Heart right ventricle (tissue), 16 donors: Measurements from ENCODE around the gene PPOX. TPM values are rescaled to one million over a fixed set of nuclear protein-coding genes. Genes with fewer than 3 reads are reported as not detected.

Source experiments
- ATAC-seq, 8 donors: fragments of 200-7000 bp; cut with Tn5 transposase; one replicate each; pipeline ENCODE4 v1.9.1; 2020; ENCODE audit warnings: mild to moderate bottlenecking in 8 of 8, moderate library complexity in 8 of 8, moderate number of reproducible peaks in 1 of 8
- DNase-seq, 2 donors: peaks; one replicate each; pipeline ENCODE4 v3.0.0-alpha.2; 2020
- H3K27ac ChIP-seq, 10 donors: fragments of 200-600 bp; sonication (generic) in 2 of 10; one replicate each; pipeline versions ENCODE4 v1.5.0 to v1.8.0; 2020 to 2022; ENCODE audit warnings: mild to moderate bottlenecking in 3 of 10
- H3K27me3 ChIP-seq, 7 donors: fragments of 200-600 bp; one replicate each; pipeline ENCODE4 v1.8.0; 2021 to 2022; ENCODE audit warnings: mild to moderate bottlenecking in 2 of 7
- H3K36me3 ChIP-seq, 9 donors: fragments of 200-600 bp; sonication (generic) in 1 of 9; one replicate each; pipeline versions ENCODE4 v1.5.0 to v1.8.0; 2020 to 2022; ENCODE audit warnings: mild to moderate bottlenecking in 2 of 9
- H3K4me1 ChIP-seq, 9 donors: fragments of 200-600 bp; sonication (generic) in 1 of 9; one replicate each; pipeline versions ENCODE4 v1.5.0 to v1.8.0; 2020 to 2022; ENCODE audit warnings: mild to moderate bottlenecking in 4 of 9
- H3K4me3 ChIP-seq, 10 donors: fragments of 200-600 bp; sonication (generic) in 2 of 10; one replicate each; pipeline versions ENCODE4 v1.5.0 to v1.8.0; 2020 to 2022; ENCODE audit warnings: mild to moderate bottlenecking in 7 of 10, moderate library complexity in 2 of 10
- H3K9me3 ChIP-seq, 11 donors: fragments of 200-600 bp in 10 of 11; sonication (generic) in 2 of 11; one replicate each; pipeline versions ENCODE4 v1.5.0 to v1.8.0; 2013 to 2022; ENCODE audit warnings: mild to moderate bottlenecking in 2 of 11, control low read depth in 1 of 11, moderate library complexity in 1 of 11
- CTCF ChIP-seq, 9 donors: fragments of 200-600 bp; sonication (generic) in 2 of 9; IDR thresholded peaks; one replicate each; pipeline versions ENCODE4 v1.5.0 to v1.8.0; 2021 to 2022; ENCODE audit warnings: antibody characterized with exemption in 9 of 9, mild to moderate bottlenecking in 5 of 9, moderate library complexity in 1 of 9
- WGBS, 2 donors: extraction: QIAGEN DNeasy Blood & Tissue Kit; methylation state at CpG; one replicate each; pipeline ENCODE4 v1.1.7; 2013; ENCODE audit warnings: inconsistent platforms in 1 of 2; 5-methylcytosine and 5-hydroxymethylcytosine counted together
- intact Hi-C, 10 donors: fragments of 100-400 bp; cut with DNase I; formaldehyde crosslinking; loops; one replicate each; pipeline versions ENCODE4 v1.11.1 to v1.14.2; 2022
- polyA plus RNA-seq, 2 donors: library from polyadenylated mRNA; stranded (reverse); fragments of 200-250 nt; gene quantifications; one replicate each; pipeline ENCODE4 v1.2.3, GENCODE V29; 2013
- total RNA-seq, 10 donors: library from RNA; stranded (reverse); fragmentation: NEBNext Ultra II Directional in 3 of 10; extraction: Animal tissue kit (Norgen Biotek cat#: 25700) in 3 of 10; gene quantifications; one replicate each; pipeline versions ENCODE4 v1.2.1 to v1.2.4, GENCODE V29; 2021 to 2023
- donor health status: Arrhythmogenic right ventricular cardiomyopathy.
- donor health status: ischemic (EF 13 %, LVEDD 7.1; RV severe dilation, severe dysfunction).
- donor health status: healthy with polysubstance abuse.
- donor health status: DM: no; HTN: yes; CAD: no.
- donor health status: DM: no; HTN: no; CAD: no.
- donor health status: ischemic (EF 25% LVEDD 6.9; RV normal size, moderate dysfunction).
- donor health status: ischemic (EF 25% LVEDD 5.7; RV mildly dilated, moderate dysfunction).
- donor health status: healthy.
- donor health status: DM: yes; HTN: yes; CAD: no.
- donor health status: Ischemic cardiomyopathy.
- donor health status: ischemic (EF 35%, LVEDD 5.7; RV mildly dilated, moderate dysfunction).
- donor health status: nonischemic (EF 11% LVEDD 7.7; RV severe dilation, severe dysfunction).
- donor health status: DM: yes; HTN: yes; CAD: no.
- donor health status: PGD.
- donor health status: ischemic (EF 29% LVEDD 5.4; RV normal size, mild dysfunction).
- donor health status: nonischemic (EF 23%, LVEDD 6.1; RV moderate dilation, normal function).

The PPOX gene
- total and polyA plus RNA-seq, 12 donors = 8.5 to 58.5 (median 15.0) TPM

- peaks cover 0 to 65% (median 45%) of the 10 kb centered on the region in 9 donors for H3K36me3 ChIP-seq
- DNase-seq = no peak
- 93 to 97% methylated on average over 3 of the region's 3 CpGs for WGBS, 2 donors
- no peaks in the 10 kb centered on the region for H3K9me3 ChIP-seq
- no peaks in the 10 kb centered on the region for H3K27me3 ChIP-seq
- intact Hi-C loops = no loop called here
- H3K4me1 ChIP-seq = peaks cover 14 to 53% (median 36%) of the 10 kb centered on the region in 9 donors
- TF ChIP-seq CTCF (IDR thresholded peaks at IDR 0.05) = no peak
- ATAC-seq = no peak
- no peak overlapping the region for H3K4me3 ChIP-seq
- H3K27ac ChIP-seq = peak overlapping the region in 1 of 10 donors; percentile 15
These were observed 45.1 kb upstream of the PPOX start for GRCh38 chr1:161121042-161121650.

DNA sequence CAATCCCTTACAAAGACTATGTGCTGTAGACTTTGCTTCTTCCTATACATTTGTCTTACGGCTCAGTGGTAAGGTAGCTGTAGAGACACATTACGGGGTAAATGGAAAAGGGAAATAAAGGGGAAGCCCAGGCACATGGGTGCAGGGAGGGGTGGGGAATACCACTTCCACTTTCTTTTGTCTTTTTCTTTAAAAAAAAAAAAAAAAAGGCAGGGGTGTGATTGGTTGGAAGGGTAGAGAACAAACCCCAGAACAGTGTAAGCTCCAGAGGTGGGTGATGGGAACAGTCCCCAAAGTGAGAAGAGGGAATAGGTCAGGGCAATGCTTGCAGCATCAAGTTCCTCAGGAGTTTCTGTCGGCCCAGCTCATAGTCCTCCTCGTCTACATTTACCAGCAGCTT, 44.4 kb upstream of the PPOX start:
- no peak for TF ChIP-seq CTCF (IDR thresholded peaks at IDR 0.05)
- 70 to 75% methylated on average over 4 of the region's 4 CpGs for WGBS, 2 donors
- no peak for ATAC-seq
- Histone ChIP-seq H3K4me1 (peaks cover 13 to 46% (median 30%) of the 10 kb centered on the region in 9 donors), H3K27ac (peak overlapping the region in 1 of 10 donors; percentile 23), H3K9me3 (no peaks in the 10 kb centered on the region), H3K36me3 (peaks cover 0 to 72% (median 52%) of the 10 kb centered on the region in 9 donors), H3K4me3 (no peak overlapping the region), H3K27me3 (no peaks in the 10 kb centered on the region)
- DNase-seq = no peak
- intact Hi-C loops = no loop called here

GRCh38 chr1:161122967-161123366, 43.3 kb upstream of the PPOX start:
- no peaks in the 10 kb centered on the region for H3K27me3 ChIP-seq
- TF ChIP-seq CTCF (IDR thresholded peaks at IDR 0.05) = no peak
- no peak overlapping the region for H3K27ac ChIP-seq
- no peaks in the 10 kb centered on the region for H3K9me3 ChIP-seq
- ATAC-seq (no peak), DNase-seq (no peak)
- intact Hi-C loops = no loop called here
- H3K4me1 ChIP-seq = peaks cover 10 to 52% (median 33%) of the 10 kb centered on the region in 9 donors
- no peak overlapping the region for H3K4me3 ChIP-seq
- 83 to 87% methylated on average over 6 of the region's 6 CpGs for WGBS, 2 donors
- peaks cover 0 to 84% (median 63%) of the 10 kb centered on the region in 9 donors for H3K36me3 ChIP-seq

DNA sequence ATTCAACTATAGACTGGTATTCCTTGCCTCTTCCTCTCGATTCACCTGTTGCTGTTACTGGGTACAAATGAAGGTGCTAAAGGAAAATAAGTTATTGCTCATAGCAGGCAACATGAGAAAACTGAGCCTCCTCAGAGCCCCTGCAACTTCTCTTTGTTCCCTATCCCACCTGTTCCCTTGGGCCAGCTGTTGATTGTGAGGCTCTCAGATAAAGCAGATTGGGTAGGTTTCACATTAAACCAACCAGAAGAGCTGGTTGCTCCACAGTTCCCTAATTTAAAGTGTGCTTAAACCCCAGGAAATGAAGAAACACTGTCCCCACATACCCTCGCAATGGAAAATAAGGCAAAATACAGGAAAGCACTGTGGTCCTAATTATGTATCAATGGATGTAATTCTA, 38.6 kb upstream of the PPOX start:
- Histone ChIP-seq H3K4me3 (no peak overlapping the region), H3K36me3 (peaks cover 0 to 82% (median 38%) of the 10 kb centered on the region in 9 donors), H3K27ac (peak overlapping the region in 1 of 10 donors; percentile 22), H3K27me3 (no peaks in the 10 kb centered on the region), H3K4me1 (peaks cover 0 to 53% (median 39%) of the 10 kb centered on the region in 9 donors), H3K9me3 (no peaks in the 10 kb centered on the region)
- TF ChIP-seq CTCF (IDR thresholded peaks at IDR 0.05) = no peak
- intact Hi-C loops = loop anchor here in 1 of 10 donors (1.0 kb wide), 1 partner anchor 8 kb away; no protein-coding TSS in a partner anchor
- WGBS, 2 donors = 80 to 90% methylated on average over 2 of the region's 2 CpGs
- DNase-seq (no peak), ATAC-seq (no peak)
